Calu3 (cell line): ENCODE results near the gene FGGY. TPM values are rescaled to one million over a fixed set of nuclear protein-coding genes. Genes with fewer than 3 reads are reported as not detected.

Experiments
- BruUV-seq: library from RNA; stranded (reverse); fragments of 400-500 nt; replicated peaks from 2 replicates; lab custom pipeline; 2021; lab: Mats Ljungman, UMichigan
- CTCF ChIA-PET: fragments of 300-600 bp; sonication (Branson Sonifier 250); formaldehyde crosslinking; loops from one replicate; lab custom pipeline; 2022; ENCODE audit warnings: antibody characterized with exemption; lab: Charles Lee
- DNase-seq: peaks from one replicate; pipeline ENCODE4 v3.0.0; 2022
- H3K27ac Mint-ChIP-seq: one replicate; pipeline ENCODE4 v1.8.0; 2022; ENCODE audit warnings: mixed read lengths; ENCODE audit not compliant: unreplicated experiment
- H3K27me3 Mint-ChIP-seq: one replicate; pipeline ENCODE4 v1.8.0; 2022; ENCODE audit warnings: mixed read lengths; ENCODE audit not compliant: unreplicated experiment
- H3K36me3 Mint-ChIP-seq: one replicate; pipeline ENCODE4 v1.8.0; 2022; ENCODE audit warnings: mild to moderate bottlenecking, moderate library complexity, mixed read lengths; ENCODE audit not compliant: insufficient read depth, unreplicated experiment
- H3K4me1 Mint-ChIP-seq: one replicate; pipeline ENCODE4 v1.8.0; 2022; ENCODE audit warnings: mild to moderate bottlenecking, low read depth, mixed read lengths; ENCODE audit not compliant: unreplicated experiment
- H3K4me3 Mint-ChIP-seq: one replicate; pipeline ENCODE4 v1.8.0; 2022; ENCODE audit warnings: mild to moderate bottlenecking, low read depth, moderate library complexity, mixed read lengths; ENCODE audit not compliant: unreplicated experiment
- H3K9me3 Mint-ChIP-seq: one replicate; pipeline ENCODE4 v1.8.0; 2022; ENCODE audit warnings: low read depth, mixed read lengths; ENCODE audit not compliant: unreplicated experiment
- intact Hi-C: fragments of 100-400 bp; cut with micrococcal nuclease; formaldehyde crosslinking; loops from one replicate; pipeline ENCODE4 v1.10.0; 2022; ENCODE audit not compliant: unreplicated experiment
- total RNA-seq: library from RNA; stranded (reverse); gene quantifications from 2 replicates; pipeline ENCODE4 v1.2.3, GENCODE V29; 2022
- TF ChIP-seq, protein P1 (sequence below): fragments of 200-600 bp; IDR thresholded peaks from one replicate; pipeline ENCODE4 v1.8.0; 2022; ENCODE audit warnings: antibody characterized with exemption; ENCODE audit not compliant: unreplicated experiment

Gene FGGY
- total RNA-seq, 1 experiment from 2014 or later, result 11.1 TPM

GRCh38 chr1:59279645-59280044 lies 17.2 kb upstream of the FGGY start:
- TF ChIP-seq, protein P1, sequence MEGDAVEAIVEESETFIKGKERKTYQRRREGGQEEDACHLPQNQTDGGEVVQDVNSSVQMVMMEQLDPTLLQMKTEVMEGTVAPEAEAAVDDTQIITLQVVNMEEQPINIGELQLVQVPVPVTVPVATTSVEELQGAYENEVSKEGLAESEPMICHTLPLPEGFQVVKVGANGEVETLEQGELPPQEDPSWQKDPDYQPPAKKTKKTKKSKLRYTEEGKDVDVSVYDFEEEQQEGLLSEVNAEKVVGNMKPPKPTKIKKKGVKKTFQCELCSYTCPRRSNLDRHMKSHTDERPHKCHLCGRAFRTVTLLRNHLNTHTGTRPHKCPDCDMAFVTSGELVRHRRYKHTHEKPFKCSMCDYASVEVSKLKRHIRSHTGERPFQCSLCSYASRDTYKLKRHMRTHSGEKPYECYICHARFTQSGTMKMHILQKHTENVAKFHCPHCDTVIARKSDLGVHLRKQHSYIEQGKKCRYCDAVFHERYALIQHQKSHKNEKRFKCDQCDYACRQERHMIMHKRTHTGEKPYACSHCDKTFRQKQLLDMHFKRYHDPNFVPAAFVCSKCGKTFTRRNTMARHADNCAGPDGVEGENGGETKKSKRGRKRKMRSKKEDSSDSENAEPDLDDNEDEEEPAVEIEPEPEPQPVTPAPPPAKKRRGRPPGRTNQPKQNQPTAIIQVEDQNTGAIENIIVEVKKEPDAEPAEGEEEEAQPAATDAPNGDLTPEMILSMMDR, result no peak
- Mint-ChIP-seq H3K27me3 (no peaks in the 10 kb centered on the region), H3K4me3 (no peak overlapping the region), H3K4me1 (peaks cover 9% of the 10 kb centered on the region), H3K27ac (no peak overlapping the region), H3K36me3 (no peaks in the 10 kb centered on the region), H3K9me3 (no peaks in the 10 kb centered on the region)
- CTCF ChIA-PET, result no interaction called here
- intact Hi-C loops, result no loop called here
- BruUV-seq, result no TSS peak
- no peak for DNase-seq

GRCh38 chr1:59282951-59283350 lies 13.9 kb upstream of the FGGY start:
- Mint-ChIP-seq H3K4me3 (no peak overlapping the region), H3K27me3 (no peaks in the 10 kb centered on the region), H3K4me1 (peaks cover 9% of the 10 kb centered on the region), H3K9me3 (no peaks in the 10 kb centered on the region), H3K36me3 (no peaks in the 10 kb centered on the region), H3K27ac (no peak overlapping the region)
- no peak for DNase-seq
- CTCF ChIA-PET, result no interaction called here
- TF ChIP-seq, protein P1, result no peak
- intact Hi-C loops, result no loop called here
- BruUV-seq, result no TSS peak

DNA sequence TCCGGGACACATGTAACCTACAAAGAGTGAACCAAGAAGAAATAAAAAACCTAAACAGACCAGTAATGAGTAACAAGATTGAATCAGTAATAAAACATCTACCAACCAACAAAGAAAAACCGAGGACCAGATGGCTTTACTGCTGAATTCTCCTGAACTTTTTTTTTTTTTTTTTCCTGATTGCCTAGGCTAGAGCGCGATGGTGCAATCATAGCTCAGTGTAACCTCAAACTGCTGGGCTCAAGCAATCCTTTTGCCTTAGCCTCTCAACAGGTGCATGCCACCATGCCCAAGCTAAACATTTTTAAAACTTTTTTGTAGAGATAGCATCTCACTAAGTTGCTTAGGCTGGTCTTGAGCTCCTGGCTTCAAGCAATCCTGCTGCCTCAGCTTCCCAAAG lies 11.2 kb upstream of the FGGY start:
- no TSS peak for BruUV-seq
- TF ChIP-seq, protein P1, result no peak
- intact Hi-C loops, result no loop called here
- peaks cover 17% of the 10 kb centered on the region for H3K4me1 Mint-ChIP-seq
- no peak overlapping the region for H3K27ac Mint-ChIP-seq
- H3K4me3 Mint-ChIP-seq, result no peak overlapping the region
- CTCF ChIA-PET, result interaction anchor here (0.7 kb wide), 1 partner anchor 308 kb away, joined by 3 read pairs; no protein-coding TSS in a partner anchor
- H3K9me3 Mint-ChIP-seq, result no peaks in the 10 kb centered on the region
- DNase-seq, result no peak
- no peaks in the 10 kb centered on the region for H3K36me3 Mint-ChIP-seq
- no peaks in the 10 kb centered on the region for H3K27me3 Mint-ChIP-seq

- intact Hi-C loops, result no loop called here
- Mint-ChIP-seq H3K27me3 (no peaks in the 10 kb centered on the region), H3K9me3 (no peaks in the 10 kb centered on the region), H3K36me3 (no peaks in the 10 kb centered on the region), H3K27ac (no peak overlapping the region), H3K4me3 (no peak overlapping the region), H3K4me1 (peaks cover 15% of the 10 kb centered on the region)
- TF ChIP-seq, protein P1, result no peak
- CTCF ChIA-PET, result no interaction called here
- no peak for DNase-seq
- BruUV-seq, result no TSS peak
These were observed 8.8 kb upstream of the FGGY start for GRCh38 chr1:59288046-59288445.
